WI38 (cell line): ENCODE data around the gene ZNF581.

Experiments used
- H3K4me3 ChIP-seq: 2 replicates; pipeline ENCODE4 v1.5.1; 2011; ENCODE audit warnings: low read depth, mild to moderate bottlenecking, control low read depth, low read length
- TF ChIP-seq, protein P1 (sequence below): IDR thresholded peaks from 2 replicates; pipeline ENCODE4 v1.5.1; 2012; ENCODE audit warnings: low read depth, mild to moderate bottlenecking, control low read depth, low read length

Gene ZNF581

DNA sequence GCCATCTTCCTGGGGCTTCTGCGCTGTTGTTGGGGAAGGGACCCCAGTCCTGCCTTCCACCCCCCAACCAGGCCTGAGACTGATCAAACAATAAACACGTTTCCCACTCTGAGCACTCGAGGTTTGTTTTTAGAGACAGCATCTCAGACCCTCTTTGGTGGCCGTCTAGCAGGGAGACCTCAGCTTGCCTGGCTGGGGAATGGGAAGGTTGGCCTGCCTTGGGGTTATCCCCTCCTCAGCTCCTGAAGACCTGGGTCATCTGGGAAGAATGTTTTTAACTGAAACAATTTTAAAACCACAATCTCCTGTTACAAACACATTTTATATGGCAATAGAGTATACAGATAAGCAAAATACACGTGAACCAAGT, 2.0 kb downstream of the ZNF581 start:
- TF ChIP-seq, protein P1, sequence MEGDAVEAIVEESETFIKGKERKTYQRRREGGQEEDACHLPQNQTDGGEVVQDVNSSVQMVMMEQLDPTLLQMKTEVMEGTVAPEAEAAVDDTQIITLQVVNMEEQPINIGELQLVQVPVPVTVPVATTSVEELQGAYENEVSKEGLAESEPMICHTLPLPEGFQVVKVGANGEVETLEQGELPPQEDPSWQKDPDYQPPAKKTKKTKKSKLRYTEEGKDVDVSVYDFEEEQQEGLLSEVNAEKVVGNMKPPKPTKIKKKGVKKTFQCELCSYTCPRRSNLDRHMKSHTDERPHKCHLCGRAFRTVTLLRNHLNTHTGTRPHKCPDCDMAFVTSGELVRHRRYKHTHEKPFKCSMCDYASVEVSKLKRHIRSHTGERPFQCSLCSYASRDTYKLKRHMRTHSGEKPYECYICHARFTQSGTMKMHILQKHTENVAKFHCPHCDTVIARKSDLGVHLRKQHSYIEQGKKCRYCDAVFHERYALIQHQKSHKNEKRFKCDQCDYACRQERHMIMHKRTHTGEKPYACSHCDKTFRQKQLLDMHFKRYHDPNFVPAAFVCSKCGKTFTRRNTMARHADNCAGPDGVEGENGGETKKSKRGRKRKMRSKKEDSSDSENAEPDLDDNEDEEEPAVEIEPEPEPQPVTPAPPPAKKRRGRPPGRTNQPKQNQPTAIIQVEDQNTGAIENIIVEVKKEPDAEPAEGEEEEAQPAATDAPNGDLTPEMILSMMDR = no peak
- H3K4me3 ChIP-seq = no peak overlapping the region

DNA sequence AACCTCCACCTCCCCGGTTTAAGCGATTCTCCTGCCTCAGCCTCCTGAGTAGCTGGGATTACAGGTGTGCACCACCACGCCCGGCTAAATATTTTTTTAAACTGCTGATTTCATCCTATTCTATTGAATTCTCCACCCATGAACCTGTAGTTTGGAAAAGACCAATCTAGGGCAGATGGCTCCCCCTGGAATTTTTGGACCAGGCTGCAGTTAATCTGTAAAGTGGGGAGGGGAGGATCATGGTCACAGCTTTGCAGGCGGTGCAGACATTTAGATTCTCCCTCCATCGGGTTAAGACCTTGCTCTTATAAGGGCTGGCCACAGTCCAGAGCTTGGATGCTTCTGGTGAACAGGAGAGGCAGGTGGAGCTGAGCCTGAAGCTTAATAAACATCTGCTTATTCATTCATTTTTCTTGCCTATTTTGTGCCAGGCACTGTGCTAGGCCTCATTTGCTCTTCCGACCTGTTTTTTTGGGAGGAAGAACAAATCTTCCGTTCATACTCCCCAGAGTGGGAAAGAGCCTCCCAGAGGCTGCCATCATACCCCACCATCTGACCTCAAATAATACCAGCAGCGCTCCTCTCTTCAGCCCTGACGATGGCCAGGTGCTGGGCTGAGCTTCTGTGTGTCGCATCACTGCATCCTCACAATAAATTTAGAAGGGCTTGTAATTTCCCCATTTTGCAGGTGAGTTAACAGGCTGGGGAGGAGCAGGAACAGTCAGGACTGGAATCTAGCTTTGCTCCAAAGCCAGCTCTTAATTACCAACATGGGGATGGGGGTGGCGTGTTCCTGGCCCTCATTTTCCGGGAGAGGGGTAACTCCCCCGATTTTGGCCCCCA, 3.7 kb downstream of the ZNF581 start:
- H3K4me3 ChIP-seq = peak overlapping the region; percentile 73
- TF ChIP-seq, protein P1 = no peak

GRCh38 chr19:55647732-55648584, 4.5 kb downstream of the ZNF581 start, which contains the start of gene CCDC106:
TSS of gene CCDC106 (plus strand) at chr19:55648212. CDS start at chr19:55649047, 835 bp downstream.
- peak within 1 kb of the TSS; percentile 73 for H3K4me3 ChIP-seq
- TF ChIP-seq, protein P1 = no peak

DNA sequence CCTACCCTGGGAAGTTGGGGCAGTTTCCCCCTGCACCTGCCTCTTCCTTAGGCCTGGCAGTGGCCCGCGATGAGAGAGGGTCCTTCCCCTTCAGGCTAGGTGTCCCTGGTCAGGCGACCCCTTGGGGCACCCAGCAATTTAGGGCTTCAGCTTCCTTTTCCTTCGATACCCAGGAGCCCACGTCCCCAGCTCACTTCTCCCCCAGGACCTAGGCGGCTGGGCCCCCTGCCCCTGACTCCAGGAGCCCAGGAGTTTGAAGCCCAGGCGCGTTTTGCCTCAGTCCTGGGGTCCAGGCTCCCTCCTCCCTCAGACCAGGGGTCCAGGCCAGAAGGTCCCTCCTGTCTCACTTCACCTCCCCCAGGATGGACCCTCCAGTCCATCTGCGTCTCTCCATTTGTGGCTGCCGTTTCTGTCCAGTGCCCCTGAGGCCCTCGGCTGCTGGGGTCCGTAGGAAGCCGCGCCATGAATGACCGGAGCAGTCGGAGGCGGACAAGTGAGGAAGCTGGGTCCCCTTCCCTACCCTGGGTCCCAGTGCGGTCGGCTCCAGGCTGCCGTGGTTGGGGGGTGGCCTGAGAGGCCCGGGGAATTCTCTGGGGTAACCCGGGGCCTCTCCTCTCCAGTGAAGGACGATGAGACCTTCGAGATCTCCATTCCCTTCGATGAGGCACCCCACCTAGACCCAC, 5.3 kb downstream of the ZNF581 start:
- H3K4me3 ChIP-seq = peak overlapping the region; percentile 73
- TF ChIP-seq, protein P1 = no peak

DNA sequence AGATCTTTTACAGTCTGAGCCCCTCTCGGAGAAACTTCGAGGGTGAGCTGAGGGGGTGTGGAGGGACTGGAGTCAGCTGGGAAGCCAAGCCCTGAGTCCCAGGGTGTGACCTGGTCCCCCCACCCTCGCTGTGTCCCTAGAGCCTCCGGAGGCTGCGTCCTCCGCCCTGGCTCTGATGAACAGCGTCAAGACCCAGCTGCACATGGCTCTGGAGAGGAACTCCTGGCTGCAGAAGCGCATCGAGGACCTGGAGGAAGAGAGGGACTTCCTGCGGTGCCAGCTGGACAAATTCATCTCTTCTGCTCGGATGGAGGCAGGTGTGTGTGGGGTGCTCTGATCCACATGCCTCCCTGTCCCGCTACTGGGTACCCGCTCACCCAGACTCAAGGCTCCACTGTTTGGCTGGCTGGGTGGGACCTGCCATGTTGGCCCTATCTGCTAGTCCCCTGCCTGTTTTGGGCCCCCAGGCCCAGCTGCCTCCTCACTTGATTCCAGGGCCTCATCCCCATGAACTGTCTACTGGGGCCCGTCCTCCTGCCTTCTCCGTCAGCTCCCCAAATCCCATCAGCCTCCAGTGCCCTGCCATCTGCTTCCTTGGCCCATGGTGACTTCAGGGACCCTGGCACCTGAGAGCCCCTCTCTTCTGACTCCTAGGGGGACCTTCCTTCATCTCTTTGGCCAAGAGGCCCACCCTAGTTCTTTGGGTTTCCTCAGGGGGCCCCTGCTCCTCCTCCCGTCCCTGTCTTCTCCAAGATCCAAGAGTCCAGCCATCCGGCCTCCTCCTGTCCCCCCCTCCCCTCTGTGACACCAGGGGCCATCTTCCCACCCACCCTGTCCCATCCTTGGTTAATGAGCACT, 6.0 kb downstream of the ZNF581 start:
- TF ChIP-seq, protein P1 = no peak
- no peak overlapping the region for H3K4me3 ChIP-seq

DNA sequence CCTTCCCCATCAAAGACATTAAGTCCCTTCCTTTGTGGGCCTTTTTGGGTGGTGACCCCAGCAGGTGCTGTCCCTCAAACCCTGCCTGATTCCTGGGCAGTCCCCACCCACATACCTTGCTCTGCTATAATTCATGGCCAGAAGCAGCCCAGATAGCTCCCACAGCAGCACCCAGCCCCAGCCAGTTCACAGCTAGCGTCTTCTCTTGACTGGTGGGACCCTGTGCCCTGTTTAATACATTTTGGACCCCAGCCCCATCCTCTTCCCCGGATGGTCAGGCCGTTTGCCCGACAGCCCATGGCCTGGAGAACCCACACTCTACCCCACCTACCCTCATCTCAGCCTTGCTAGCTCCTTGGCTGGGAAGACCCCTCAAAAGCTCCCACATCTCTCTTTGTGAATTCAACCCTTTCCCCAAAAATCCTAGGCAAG, 6.7 kb downstream of the ZNF581 start:
- TF ChIP-seq, protein P1 = no peak
- H3K4me3 ChIP-seq = no peak overlapping the region
